Measurements from ENCODE around the gene MRPL16.
"Not testable (repeated sequence)": the region's sequence is repeated elsewhere in the genome, so short reads cannot be mapped to it uniquely, and the experiment has no call there.

MRPL16 gene

GRCh38 chr11:59807047-59807610, 3.4 kb downstream of the MRPL16 start:
- no peak for DNase-seq

- DNase-seq: no peak
These were observed 6.5 kb downstream of the MRPL16 start for GRCh38 chr11:59804061-59804460.

GRCh38 chr11:59802639-59803176, 7.9 kb downstream of the MRPL16 start:
- no peak for DNase-seq

- no peak for DNase-seq
These were observed 8.5 kb downstream of the MRPL16 start for GRCh38 chr11:59801981-59802638.

- DNase-seq: no peak
These were observed 9.3 kb downstream of the MRPL16 start for GRCh38 chr11:59801160-59801706.

GRCh38 chr11:59800390-59801025, 10.1 kb downstream of the MRPL16 start:
- no peak for DNase-seq

- DNase-seq: no peak
These were observed 16.2 kb downstream of the MRPL16 start for GRCh38 chr11:59794417-59794816.

GRCh38 chr11:59792507-59792906, 18.1 kb downstream of the MRPL16 start:
- no peak for DNase-seq

GRCh38 chr11:59791639-59792038, 18.9 kb downstream of the MRPL16 start:
- no peak for DNase-seq

- DNase-seq: no peak
These were observed 22.8 kb downstream of the MRPL16 start for GRCh38 chr11:59787816-59788215.

GRCh38 chr11:59787255-59787588, 23.4 kb downstream of the MRPL16 start:
- no peak for DNase-seq

- DNase-seq: no peak
These were observed 24.8 kb downstream of the MRPL16 start for GRCh38 chr11:59785818-59786217.

GRCh38 chr11:59784441-59784840, 26.1 kb downstream of the MRPL16 start:
- not testable (repeated sequence) for DNase-seq

- no peak for DNase-seq
These were observed 26.9 kb downstream of the MRPL16 start for GRCh38 chr11:59783632-59784090.

- no peak for DNase-seq
These were observed 28.5 kb downstream of the MRPL16 start for GRCh38 chr11:59782080-59782479.

GRCh38 chr11:59779487-59779886, 31.1 kb downstream of the MRPL16 start:
- DNase-seq: no peak

GRCh38 chr11:59778122-59778521, 32.5 kb downstream of the MRPL16 start:
- DNase-seq: no peak

GRCh38 chr11:59777104-59777503, 33.5 kb downstream of the MRPL16 start:
- no peak for DNase-seq

- no peak for DNase-seq
These were observed 34.1 kb downstream of the MRPL16 start for GRCh38 chr11:59776210-59777066.

GRCh38 chr11:59773083-59773440, 37.5 kb downstream of the MRPL16 start:
- no peak for DNase-seq

GRCh38 chr11:59771605-59772004, 39.0 kb downstream of the MRPL16 start:
- DNase-seq: no peak

GRCh38 chr11:59770869-59771268, 39.7 kb downstream of the MRPL16 start:
- no peak for DNase-seq

GRCh38 chr11:59770319-59770718, 40.3 kb downstream of the MRPL16 start:
- DNase-seq: no peak
